ES-I3 (cell line): ENCODE data around the gene PAFAH1B2.

Experiments used
- H3K36me3 ChIP-seq: 2 replicates; pipeline ENCODE4 v1.6.1; 2013; ENCODE audit warnings: mild to moderate bottlenecking, low read length, control low read depth, moderate library complexity; ENCODE audit not compliant: insufficient read depth
- H3K4me1 ChIP-seq: 2 replicates; pipeline ENCODE4 v1.6.1; 2013; ENCODE audit warnings: mild to moderate bottlenecking, control low read depth, low read length; ENCODE audit not compliant: insufficient read depth
- H3K9ac ChIP-seq: 2 replicates; pipeline ENCODE4 v1.6.1; 2013; ENCODE audit warnings: low read depth, mild to moderate bottlenecking, low read length, moderate library complexity
- H3K9me3 ChIP-seq: 2 replicates; pipeline ENCODE4 v1.6.1; 2013; ENCODE audit warnings: mild to moderate bottlenecking, low read length, moderate library complexity; ENCODE audit not compliant: control insufficient read depth, insufficient read depth

The PAFAH1B2 gene

DNA sequence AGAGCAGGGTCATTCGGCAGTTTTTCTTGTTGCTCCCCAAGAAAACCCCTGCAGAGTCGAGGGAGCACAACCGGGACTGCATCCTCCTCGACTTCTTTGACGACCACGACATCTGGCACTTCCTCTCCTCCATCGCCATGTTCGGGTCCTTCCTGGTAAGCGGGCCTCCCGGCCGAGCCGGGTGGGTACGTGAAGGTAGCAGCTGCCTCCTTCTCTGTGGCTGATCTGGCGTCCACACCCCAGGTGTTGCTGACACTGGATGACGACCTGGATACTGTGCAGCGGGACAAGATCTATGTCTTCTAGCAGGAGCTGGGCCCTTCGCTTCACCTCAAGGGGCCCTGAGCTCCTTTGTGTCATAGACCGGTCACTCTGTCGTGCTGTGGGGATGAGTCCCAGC lies 51.7 kb downstream of the PAFAH1B2 start:
- peaks cover 12% of the 10 kb centered on the region for H3K4me1 ChIP-seq
- H3K9me3 ChIP-seq: no peaks in the 10 kb centered on the region
- no peak overlapping the region for H3K9ac ChIP-seq
- peaks cover 5% of the 10 kb centered on the region; the same call in 1 of the 2 replicates for H3K36me3 ChIP-seq

DNA sequence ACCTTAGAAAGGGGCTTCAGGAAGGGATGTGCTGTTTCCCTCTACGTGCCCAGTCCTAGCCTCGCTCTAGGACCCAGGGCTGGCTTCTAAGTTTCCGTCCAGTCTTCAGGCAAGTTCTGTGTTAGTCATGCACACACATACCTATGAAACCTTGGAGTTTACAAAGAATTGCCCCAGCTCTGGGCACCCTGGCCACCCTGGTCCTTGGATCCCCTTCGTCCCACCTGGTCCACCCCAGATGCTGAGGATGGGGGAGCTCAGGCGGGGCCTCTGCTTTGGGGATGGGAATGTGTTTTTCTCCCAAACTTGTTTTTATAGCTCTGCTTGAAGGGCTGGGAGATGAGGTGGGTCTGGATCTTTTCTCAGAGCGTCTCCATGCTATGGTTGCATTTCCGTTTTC lies 52.9 kb downstream of the PAFAH1B2 start:
- Histone ChIP-seq H3K9me3 (no peaks in the 10 kb centered on the region), H3K9ac (no peak overlapping the region), H3K4me1 (peaks cover 20% of the 10 kb centered on the region), H3K36me3 (peaks cover 5% of the 10 kb centered on the region; the same call in 1 of the 2 replicates)

DNA sequence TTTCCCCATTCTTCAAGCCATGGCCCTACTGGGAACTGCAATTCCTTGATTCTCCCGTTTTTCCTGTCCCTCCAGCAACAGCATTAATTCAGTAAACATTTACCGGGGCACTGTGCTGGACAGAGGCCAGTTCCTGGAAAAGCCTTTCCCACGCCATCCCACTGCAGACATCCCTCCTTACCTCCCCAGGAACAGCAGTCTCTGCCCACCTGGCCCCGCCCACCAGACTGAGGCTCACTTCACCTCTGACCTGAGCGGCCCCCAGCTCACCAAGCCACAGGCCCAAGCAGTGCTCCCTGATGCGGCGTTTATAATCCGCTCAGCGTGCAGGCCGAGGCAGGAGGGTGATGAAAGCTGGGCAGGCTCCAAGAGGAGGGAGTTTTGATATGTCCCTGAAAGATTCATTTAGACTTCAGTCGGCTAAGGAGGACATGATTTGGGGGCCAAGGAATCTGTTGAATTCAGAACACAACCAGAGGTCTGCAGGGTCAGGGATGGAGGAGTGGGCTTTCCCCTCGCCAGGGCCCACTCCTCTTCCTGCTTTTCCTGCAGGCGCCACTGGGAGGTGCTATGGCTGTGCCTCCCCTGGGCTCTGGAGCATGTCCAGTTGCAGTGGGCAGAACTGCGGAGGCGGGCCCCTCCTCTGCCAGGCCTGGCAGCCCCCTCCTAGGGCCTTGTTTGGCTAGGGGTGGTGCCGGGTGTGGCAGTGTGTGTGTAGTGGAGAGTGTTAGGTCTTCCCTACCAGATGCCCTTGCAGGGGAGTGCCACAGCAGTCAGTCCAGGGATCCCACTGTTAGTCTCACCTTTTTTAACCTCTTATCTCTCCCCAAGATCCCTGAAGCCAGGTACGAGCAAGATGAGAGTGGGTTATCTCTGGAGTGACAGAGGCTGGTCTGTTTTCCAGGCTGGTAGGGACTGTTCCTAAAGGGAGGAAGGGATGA lies 53.7 kb downstream of the PAFAH1B2 start:
- Histone ChIP-seq H3K9me3 (no peaks in the 10 kb centered on the region), H3K4me1 (peaks cover 26% of the 10 kb centered on the region), H3K9ac (peak overlapping the region; percentile 70; the same call in 1 of the 2 replicates), H3K36me3 (peaks cover 10% of the 10 kb centered on the region; the same call in 1 of the 2 replicates)

DNA sequence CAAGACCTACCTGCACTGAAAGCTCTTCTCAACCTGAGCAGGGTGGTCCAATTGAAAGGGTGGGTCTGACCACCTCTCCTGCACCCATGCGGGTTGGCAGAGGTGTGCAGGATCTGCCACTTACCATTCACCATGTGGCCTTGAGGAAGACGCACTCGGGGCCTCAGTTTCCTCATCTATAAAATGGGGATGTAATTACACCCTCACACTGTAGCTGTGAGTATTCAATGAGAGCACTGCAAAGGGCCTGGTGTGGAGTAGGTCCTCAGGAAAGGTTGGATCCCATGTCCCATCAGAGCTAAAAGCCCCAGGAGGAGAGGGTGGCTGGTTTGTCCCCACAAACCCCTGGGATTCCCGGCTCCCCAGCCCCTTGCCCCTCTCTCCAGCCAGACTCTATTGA lies 54.5 kb downstream of the PAFAH1B2 start:
- Histone ChIP-seq H3K36me3 (peaks cover 11% of the 10 kb centered on the region), H3K9ac (peak overlapping the region; percentile 70), H3K9me3 (no peaks in the 10 kb centered on the region), H3K4me1 (peaks cover 26% of the 10 kb centered on the region)

DNA sequence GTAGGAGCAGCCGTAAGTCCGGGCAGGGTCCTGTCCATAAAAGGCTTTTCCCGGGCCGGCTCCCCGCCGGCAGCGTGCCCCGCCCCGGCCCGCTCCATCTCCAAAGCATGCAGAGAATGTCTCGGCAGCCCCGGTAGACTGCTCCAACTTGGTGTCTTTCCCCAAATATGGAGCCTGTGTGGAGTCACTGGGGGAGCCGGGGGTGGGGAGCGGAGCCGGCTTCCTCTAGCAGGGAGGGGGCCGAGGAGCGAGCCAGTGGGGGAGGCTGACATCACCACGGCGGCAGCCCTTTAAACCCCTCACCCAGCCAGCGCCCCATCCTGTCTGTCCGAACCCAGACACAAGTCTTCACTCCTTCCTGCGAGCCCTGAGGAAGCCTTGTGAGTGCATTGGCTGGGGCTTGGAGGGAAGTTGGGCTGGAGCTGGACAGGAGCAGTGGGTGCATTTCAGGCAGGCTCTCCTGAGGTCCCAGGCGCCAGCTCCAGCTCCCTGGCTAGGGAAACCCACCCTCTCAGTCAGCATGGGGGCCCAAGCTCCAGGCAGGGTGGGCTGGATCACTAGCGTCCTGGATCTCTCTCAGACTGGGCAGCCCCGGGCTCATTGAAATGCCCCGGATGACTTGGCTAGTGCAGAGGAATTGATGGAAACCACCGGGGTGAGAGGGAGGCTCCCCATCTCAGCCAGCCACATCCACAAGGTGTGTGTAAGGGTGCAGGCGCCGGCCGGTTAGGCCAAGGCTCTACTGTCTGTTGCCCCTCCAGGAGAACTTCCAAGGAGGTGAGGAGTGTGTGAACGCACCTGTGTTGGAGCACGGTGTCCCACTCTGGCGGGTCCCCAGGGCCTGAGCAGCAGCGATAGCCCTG lies 55.2 kb downstream of the PAFAH1B2 start, which contains the start of gene TAGLN:
Gene TAGLN (plus strand): TSS at position 318 of the 863 bp plus-strand sequence. CDS start 3,644 bp downstream, outside the sequence.
- Histone ChIP-seq H3K4me1 (peaks cover 26% of the 10 kb centered on the region), H3K9me3 (no peaks in the 10 kb centered on the region), H3K36me3 (peaks cover 12% of the 10 kb centered on the region), H3K9ac (peak within 1 kb of the TSS; percentile 70)

DNA sequence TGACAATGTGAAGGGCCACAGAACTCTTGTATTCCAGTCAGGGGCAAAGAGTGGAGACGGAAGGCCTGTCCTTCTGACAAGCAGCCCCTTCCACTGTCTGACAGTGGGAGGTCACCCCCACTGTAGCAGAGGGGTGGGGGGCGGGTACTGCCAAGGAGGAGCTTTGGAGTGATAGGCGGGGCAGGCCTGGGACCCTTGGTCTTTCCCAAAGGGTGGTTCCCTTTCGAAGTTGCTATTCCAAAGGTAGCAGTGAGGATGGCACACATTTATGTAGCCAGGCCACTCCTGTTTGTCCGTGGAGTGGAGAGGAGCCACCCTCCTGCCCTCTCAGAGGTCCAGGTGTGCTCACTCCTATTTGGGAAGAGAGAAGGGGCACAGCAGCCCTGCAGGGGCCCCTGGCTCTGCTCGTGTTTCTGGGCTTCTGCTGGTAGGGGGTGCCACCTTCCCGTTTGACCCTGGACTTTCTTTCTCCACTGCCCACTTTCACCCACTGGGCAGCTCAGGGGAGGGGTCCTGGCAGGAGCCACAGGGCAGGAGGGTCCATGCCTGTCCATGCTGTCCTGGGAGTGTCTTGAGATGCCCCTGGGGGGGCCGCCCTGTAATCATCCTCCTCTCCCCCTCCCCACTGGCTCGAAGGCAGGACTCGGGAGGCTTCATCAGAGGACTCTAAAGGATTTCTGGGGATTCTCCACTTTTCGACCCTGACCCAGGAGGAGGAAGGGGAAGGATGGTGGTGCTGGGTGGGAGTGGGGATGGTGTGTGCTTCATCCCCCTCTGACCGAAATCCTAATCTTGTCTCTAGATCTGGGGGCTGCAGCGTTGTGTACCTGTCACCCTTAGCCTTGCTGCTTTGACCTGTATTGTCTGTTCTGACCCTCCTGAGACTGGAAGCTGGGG lies 56.1 kb downstream of the PAFAH1B2 start:
- Histone ChIP-seq H3K9me3 (no peaks in the 10 kb centered on the region), H3K4me1 (peaks cover 26% of the 10 kb centered on the region), H3K36me3 (peaks cover 13% of the 10 kb centered on the region), H3K9ac (peak overlapping the region; percentile 70)

DNA sequence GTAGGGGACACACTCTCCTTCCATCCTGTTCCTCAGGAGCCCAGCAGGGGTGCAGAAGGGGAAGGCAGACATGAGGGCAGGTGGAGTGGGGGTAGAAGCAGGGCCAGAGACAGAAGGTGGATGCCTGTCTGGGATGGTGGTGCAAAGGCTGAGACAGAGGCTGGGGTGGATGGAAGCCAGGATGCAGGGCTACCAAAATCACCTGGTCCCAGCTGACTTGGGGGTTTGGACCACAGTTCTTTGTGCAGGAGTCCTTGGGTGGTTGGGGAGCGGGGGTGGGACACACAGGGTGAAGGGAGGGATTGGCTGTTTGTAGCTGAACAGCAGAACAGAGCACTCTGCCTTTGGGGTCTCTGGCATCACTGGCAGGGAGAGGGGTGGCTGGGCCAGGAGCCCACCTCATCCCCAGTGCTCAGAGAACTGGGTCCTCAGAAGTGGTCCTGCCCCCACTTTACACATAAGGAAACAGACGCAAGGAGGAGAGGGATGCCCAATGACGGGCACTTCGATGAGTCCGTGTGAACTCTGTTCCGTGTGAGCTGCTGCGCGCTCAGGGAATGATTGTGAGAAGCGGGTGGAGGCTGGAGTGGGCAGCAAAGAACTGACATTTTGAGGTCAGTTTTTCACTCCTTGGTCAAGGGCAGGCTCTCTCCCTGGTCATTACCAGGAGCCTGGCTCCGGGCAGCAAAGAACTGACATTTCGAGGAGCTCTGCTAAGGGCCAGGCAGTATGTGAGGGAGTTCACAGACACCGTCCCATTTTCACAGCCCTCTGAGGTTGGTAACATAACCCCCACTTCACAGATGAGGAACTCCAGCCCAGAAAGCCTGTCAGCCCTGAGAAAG lies 56.9 kb downstream of the PAFAH1B2 start:
- Histone ChIP-seq H3K9me3 (no peaks in the 10 kb centered on the region), H3K36me3 (peaks cover 14% of the 10 kb centered on the region), H3K9ac (peak overlapping the region; percentile 70), H3K4me1 (peaks cover 26% of the 10 kb centered on the region)

DNA sequence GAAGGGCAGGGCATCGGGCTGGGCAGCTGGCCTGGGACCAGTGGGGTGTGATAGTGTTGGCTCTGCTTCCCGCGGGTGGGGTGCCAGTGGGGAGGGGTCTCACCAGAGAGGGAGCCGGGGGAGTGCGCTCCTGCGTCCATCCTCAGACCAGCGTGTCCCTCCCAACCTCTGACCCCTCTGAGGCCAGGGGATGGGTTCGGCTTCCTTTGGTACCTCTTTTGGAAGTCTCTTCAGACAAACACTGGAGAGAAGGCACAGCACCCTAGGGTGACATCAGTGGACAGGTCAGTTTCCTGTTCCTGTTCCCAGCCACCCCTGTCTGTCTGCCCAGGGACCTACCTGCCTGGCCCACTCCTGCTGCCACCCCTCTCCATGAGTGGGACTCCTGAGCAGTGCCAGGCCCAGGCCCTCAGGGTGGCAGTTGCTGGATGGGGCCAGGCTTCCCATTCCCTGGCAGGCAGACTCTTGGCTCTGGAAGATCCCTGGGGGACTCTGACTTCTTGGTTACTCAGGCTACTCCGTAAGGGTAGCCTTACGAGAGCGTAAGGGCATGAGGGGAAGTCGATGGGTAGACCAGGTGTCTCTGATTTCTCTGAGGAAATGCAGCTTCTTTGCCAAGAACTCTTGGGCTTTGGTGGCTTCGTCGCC lies 57.7 kb downstream of the PAFAH1B2 start:
- Histone ChIP-seq H3K4me1 (peaks cover 26% of the 10 kb centered on the region), H3K9ac (peak overlapping the region; percentile 19; the same call in 1 of the 2 replicates), H3K36me3 (peaks cover 14% of the 10 kb centered on the region), H3K9me3 (no peaks in the 10 kb centered on the region)

DNA sequence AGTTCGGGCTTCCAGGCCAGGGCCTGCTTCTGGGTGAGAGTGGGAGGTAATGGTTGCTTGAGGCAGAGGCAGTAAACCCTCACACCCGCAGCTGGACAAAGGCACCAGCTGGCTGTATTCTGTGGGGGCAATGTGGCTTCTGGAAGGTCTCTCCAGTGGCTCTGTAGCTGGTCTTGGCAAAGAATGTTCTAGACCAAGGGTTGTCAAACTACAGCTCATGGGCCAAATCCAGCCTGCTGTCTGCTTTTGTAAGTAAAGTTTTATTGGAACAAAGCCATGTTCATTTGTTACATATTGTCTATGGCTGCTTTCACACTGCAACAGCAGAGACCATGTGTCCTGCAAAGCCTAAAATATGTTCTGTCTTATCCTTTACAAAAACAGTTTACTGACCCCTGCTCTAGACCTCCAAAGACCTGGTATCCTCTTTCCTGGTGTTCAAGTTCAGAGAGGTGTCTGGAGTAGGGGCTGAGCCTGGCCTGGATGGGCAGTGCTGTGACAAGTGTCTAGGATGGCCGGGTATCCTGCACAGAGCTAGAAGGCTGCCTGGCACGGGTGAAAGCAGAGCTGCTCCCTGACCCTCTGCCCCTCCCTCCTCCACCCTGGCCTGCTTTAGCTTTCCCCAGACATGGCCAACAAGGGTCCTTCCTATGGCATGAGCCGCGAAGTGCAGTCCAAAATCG lies 58.4 kb downstream of the PAFAH1B2 start:
- peaks cover 26% of the 10 kb centered on the region for H3K4me1 ChIP-seq
- H3K36me3 ChIP-seq: peaks cover 14% of the 10 kb centered on the region
- no peaks in the 10 kb centered on the region for H3K9me3 ChIP-seq
- H3K9ac ChIP-seq: no peak overlapping the region

DNA sequence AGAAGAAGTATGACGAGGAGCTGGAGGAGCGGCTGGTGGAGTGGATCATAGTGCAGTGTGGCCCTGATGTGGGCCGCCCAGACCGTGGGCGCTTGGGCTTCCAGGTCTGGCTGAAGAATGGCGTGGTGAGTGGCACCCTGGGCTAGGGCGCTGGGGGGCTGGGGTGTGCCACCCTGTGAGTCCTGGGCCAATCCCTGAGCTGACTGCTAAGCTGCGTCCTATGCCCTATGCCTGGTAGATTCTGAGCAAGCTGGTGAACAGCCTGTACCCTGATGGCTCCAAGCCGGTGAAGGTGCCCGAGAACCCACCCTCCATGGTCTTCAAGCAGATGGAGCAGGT lies 59.0 kb downstream of the PAFAH1B2 start:
- Histone ChIP-seq H3K36me3 (peaks cover 14% of the 10 kb centered on the region), H3K9me3 (no peaks in the 10 kb centered on the region), H3K9ac (no peak overlapping the region), H3K4me1 (peaks cover 26% of the 10 kb centered on the region)

DNA sequence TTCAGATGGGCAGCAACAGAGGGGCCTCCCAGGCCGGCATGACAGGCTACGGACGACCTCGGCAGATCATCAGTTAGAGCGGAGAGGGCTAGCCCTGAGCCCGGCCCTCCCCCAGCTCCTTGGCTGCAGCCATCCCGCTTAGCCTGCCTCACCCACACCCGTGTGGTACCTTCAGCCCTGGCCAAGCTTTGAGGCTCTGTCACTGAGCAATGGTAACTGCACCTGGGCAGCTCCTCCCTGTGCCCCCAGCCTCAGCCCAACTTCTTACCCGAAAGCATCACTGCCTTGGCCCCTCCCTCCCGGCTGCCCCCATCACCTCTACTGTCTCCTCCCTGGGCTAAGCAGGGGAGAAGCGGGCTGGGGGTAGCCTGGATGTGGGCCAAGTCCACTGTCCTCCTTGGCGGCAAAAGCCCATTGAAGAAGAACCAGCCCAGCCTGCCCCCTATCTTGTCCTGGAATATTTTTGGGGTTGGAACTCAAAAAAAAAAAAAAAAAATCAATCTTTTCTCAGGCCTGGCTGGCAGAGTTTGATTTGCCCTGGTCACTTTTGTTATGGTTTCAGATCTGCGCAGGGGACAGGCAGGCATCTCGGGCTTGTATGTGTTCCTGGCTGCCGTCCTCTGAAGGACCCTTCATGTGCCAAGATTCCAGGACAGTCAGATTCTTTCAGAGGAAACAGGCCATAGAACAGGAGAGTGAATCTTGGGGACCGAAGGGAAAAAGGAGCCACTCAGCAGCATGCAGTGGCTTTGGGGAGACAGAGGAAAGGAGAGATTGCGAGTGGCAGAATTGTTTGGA lies 60.4 kb downstream of the PAFAH1B2 start:
- Histone ChIP-seq H3K9ac (no peak overlapping the region), H3K4me1 (peaks cover 19% of the 10 kb centered on the region; the same call in 1 of the 2 replicates), H3K9me3 (no peaks in the 10 kb centered on the region), H3K36me3 (peaks cover 14% of the 10 kb centered on the region)
